HG03108 (cell line): Measurements from ENCODE around the gene BLM.
A peak's percentile ranks its signal among the peaks of the same experiment; 100 is the strongest.

ENCODE experiments used
- ATAC-seq: cut with Tn5 transposase; IDR thresholded peaks from one replicate; pipeline ENCODE4 v1.9.1; 2021; ENCODE audit warnings: moderate library complexity; ENCODE audit not compliant: unreplicated experiment

The BLM gene

DNA sequence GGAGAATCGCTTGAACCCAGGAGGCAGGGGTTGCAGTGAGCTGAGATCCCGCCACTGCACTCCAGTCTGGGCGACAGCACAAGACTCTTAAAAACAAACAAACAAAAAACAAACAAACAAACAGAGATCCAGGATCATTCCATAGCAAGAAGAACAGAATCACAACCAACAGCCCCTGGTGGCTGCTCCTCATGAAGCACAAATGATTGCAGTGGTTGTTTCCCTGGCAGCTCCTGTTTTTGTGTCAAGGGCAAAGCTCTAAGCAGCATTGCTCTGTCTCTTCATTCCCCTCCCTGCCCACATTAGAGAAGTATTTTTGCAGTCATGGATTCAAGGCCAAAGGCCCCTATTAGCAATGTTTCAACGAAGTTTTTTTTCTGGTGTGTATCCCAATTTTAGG is 25.8 kb upstream of the BLM start:
- no peak for ATAC-seq

DNA sequence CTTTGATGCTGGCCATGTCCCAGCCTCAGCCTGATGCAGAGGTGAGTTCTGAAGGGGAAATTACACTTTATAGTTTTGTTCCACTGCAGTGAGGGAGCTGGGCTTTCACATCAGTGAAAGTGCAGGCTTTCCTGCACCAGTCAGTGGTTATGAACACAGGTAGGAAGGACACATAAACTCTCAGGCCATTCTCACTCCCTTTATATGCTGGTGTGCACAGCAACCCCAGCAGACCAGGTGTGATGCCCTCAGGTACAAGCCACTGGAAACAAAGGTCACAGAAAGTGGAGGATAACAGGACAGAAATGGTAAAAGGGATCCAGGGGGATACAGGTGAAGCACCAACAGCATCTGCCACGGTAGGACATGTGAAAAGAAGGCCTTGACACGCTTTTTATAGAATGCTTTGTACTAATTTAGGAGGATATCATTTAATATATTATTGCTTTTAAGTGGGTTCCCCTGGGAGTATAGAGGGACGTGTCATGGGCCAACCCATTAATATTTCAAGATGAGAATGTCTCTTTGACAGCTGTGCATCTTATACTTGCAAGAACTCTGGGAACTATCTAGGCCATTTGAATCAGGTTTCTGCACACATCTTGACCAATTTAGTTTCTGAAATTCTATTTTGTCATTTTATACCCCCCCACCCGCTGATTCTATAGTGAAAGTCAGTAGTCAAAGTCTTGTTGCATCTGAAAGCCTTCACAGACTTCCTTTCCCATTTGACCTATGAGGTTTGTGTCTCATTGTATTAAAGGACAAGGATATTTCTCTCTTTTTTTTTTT is 25.0 kb upstream of the BLM start:
- ATAC-seq: peak; percentile 50

DNA sequence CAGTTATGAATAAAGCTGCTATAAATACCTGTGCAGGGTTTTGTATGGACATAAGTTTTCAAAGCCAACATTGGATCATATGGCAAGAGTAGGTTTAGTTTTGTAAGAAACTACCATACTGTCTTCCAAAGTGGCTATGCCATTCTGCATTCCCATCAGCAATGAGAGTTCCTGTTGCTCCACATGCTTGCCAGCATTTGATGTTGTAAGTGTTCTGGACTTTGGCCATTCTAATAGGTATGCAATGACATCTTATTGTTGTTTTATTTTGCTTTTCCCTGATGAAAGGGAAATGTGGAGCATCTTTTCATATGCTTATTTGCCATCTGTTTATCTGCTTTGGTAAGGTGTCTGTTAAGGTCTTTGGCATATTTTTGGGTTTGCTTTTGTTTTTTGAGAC is 22.2 kb upstream of the BLM start:
- no peak for ATAC-seq

DNA sequence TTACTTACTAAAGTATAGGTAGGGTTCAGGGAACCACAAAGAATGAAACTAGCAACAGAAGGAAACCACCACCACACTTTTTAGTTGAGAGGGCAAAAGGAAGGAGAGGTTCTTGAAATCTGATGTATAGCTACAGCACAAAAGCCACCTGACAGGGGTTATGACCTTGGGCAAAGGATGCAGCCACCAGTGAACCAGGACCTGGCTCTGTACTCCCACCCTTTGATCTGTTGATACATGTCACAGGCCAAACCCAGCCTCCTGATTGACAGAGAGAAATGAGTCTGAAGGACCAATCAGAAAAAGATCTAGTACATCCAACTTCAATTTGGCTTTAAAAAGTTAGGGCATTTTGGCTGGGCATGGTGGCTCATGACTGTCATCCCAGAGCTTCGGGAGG is 20.0 kb upstream of the BLM start:
- no peak for ATAC-seq

DNA sequence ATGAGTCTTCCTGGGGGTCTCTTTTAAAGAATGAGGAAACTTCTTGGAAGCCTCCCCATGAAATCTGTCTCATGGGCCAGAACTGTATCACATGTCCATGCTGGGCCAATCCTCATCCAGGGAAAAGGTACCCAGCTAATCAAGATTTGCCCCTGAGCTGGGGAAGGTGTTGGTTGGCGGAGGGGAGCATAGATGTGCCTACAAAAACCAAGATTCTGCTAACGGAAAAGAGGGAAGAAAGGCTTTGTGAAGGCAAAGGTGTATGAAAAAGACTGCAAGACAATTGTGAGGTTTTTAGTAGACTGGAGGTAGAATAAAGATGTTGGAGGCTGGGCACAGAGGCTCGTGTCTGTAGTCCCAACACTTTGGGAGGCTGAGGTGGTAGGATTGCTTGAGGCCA is 18.5 kb upstream of the BLM start:
- ATAC-seq: no peak

DNA sequence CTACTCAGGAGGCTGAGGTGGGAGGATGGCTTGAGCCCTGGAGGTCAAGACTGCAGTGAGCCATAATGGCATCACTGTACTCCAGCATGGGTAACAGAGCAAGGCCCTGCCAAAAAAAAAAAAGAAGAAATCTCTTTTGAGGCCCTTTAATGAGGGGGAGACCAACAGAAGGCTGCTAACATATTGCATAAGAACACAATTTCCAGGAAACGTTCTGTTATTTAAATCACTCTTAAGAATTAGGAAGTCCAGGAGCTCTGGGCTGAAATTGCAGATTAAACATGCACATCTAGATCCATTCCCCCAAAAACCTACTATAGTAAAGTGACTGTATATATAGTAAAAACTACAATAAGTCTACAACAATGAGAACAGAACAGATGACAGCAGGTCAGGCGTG is 16.1 kb upstream of the BLM start:
- no peak for ATAC-seq

DNA sequence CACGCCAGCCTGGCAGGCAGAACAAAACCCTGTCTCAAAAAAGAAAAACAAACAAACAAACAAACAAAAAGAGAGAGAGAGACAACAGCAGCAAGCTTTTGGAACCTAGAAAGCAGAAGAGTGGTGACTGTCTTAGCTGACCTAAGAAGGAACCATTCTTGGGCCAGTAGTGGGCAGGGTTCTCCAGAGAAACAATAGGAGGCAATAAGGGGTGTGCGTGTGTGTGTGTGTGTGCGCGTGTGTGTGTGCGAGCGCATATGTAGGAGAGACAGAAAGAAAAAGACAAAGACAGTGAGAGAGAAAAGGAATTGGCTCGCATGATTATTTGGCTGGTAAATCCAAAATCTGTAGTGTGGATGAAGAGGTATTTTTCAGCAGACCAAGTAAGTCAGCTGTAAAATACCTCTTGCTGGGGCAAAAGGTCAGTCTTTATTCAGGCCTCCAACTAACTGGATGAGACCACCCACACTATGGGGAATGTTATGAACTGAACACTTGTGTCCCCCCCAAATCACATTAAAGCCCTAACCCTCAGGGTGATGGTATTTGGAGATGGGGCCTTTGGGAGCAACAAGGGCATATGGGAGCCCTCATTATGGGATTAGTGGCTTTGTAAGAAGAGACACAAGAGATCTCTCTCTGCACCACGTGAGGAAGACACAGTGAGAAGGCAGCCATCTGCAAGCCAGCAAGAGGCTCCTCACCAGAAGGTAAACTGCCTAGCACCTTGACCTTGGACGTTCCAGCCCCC is 15.1 kb upstream of the BLM start:
- no peak for ATAC-seq

DNA sequence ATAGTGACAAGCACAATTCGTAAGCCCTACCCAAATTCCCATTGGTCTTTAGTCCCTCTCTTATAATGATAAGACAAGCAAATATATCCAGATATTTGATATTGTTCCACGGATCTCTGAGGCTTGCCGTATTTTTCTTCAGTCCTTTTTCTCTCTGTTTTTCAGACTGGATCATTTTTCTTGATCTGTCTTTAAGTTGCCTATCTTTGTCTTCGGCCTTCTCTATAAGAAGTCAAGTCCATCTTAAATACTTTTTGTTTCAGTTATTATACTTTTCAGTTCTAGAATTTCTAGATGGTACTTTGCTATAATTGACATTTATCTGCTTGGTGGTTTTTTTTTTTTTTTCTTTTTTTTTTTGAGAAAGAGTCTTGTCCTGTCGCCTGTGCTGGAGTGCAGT is 13.7 kb upstream of the BLM start:
- no peak for ATAC-seq

DNA sequence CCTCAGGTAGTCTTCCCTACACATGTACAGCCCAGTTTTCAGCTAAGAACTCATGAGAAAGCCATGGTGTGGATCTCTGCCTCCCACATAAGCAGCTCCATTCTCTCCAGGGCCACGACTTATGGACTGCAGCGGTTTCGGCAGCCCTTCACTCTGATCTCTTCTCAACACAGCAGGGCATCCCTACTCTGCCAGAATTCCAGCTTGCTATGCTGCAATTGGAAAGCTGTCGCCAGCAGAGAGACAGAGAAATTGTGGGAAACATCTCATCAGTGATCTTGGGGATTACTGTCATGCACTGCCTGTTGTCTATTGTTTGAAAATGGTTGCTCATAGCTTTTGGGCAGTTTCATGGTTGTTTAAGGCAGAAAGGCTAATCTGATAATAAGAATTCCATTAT is 11.9 kb upstream of the BLM start:
- no peak for ATAC-seq

DNA sequence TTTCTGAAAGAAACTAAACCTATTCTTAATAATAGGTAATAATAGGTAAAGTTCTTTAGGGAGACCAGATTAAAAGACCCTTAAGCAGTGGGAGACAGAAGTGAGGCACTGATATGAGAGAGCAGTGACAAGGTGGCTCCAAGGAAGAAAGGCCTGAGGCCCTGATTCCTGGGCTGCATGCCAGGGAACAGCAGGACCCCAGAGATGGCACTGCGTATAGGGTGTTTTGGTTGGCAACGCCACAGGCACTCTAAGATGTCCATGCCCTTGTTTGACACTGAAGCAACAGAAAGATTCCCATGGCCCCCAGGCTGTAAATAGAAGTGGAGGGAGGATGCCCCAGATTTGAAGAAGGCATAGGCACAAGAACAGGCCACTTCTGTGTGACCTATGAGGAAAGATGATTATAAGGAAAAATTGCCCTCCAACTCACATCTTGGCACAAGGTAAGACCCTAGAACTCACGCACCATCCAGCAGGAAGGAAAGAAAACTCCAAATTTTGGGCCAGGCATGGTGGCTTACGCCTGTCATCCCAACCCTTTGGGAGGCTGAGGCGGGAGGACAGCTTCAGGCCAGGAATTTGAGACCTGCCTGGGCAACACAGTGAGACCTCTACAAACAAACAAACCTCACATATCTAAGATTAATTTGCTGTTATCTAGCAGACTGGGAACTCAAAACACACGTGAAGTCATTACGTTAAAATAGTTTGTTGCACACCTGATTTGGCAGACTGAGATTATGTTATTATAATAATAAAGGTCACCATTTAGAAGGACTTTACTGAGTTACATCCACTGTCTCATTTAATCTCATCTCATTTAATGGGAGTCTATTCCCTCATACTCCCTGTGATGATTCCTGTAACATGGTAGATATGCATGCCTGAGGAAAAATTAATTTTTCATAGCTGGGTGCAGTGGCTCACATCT is 10.5 kb upstream of the BLM start:
- no peak for ATAC-seq

DNA sequence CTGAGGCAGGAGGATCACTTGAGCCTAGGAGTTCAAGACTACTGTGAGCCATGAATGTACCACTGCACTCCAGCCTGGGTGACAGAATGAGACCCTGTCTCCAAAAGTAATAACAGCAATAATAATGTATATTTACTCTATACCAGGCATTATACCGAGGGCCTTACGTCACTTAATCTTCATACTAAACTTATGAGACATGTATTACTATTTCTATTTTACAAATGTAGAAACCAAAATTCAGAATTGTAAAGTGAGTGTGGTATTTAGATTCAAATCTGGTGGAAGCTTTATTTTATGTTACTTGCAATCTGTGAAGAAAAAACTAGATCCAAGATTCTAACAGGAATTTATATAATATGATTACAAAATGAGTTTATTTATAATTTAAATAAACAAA is 9.7 kb upstream of the BLM start:
- ATAC-seq: no peak

DNA sequence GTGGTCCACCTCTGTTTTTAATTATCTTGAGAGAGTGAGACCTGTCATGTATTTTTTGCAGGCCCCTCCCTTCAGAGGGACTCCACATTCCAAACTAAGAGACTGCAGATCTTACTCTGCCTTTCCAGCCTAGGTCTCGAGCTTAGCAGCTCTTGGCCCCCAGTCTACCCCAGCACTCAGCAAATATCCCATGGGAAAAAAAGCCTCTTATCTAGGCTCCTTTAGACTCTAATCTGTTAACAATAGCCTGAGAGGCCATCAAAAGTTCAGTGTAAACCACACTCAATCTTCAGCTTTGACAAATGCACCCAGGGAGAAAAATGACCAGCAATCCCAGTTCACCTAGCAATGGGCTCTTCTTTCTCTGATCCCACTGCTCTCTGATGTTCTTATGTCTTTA is 8.6 kb upstream of the BLM start:
- ATAC-seq: no peak

DNA sequence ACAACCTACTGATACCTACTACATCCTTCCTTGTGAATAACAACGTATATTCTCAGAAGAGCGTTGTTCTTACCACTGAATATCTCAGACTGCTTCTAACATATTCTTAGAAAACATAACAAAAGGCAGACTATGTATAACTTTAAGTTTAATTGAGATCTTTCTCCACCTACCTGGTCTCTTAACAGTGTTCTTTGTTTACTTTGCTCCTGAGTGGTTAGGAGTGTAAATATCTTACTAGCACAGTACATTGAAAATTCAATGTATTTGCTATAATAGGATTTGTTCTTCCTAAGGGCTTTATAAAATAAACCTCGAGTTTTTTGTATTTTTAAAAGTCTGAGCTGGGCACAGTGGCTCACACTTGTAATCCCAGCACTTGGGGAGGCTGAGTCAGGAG is 7.9 kb upstream of the BLM start:
- no peak for ATAC-seq

DNA sequence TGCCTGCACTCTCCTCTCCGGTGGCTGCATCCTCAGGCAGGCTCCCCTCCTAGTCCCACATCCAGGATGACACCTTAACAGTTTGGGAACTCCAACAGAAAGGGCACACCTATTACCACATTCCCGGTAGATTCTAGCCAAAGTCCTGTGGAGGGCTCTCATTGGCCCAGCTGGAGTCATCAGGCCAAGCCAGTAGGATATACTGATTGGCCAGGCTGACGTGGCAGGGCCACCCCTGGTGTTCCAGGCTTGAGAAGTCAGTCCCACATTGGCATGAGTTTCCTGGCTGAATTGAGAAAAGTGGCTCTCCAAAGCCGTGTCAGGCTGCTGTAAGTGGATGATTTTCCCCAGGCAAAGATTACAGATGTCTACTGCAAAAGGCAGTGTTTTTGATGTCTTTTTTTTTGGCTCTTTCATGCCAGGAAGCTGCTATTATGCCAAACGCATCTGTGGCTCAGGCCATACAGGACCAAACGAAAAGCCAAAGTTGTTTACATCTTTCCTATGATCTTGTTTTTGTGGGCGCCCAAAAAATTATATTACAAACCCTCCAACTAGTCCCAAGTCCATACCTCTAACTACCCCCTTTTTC is 6.6 kb upstream of the BLM start:
- no peak for ATAC-seq

DNA sequence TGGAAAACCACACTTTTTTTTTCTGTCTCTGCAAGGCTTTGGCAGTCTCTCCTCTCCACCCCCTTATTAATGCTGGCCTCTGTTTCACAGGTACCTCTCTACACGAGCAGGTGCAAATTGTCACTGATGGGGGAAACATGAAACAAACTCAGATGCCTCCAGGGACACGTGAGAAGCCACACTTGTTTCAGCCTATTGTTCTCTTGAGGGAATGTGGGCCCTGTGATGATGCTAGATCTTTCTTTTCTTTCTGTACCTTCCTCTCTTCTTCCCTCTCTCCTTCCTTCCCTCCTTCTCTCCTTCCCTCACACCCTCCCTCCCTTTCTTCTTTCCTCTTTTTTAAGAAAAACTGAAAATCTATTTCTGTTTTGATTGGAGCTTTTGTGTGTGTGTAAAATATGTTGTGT is 5.7 kb upstream of the BLM start:
- ATAC-seq: no peak

DNA sequence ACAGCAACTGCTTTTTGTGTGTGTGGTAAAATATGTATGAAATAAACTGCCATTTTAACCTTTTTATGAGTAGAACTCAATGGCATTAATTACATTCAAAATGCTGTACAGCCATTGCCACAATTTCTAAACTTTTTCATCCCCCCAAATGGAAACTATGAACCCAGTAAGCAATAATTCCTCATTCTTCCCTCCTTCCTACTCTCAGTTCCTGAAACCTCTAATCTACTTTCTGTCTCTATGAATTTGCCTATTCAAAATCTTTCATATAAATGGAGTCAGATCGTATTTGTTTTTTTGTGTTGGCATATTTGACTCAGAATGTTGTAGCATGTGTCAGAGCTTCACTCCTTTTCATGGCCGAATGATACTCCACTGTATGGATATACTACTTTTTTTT is 5.3 kb upstream of the BLM start:
- ATAC-seq: no peak

DNA sequence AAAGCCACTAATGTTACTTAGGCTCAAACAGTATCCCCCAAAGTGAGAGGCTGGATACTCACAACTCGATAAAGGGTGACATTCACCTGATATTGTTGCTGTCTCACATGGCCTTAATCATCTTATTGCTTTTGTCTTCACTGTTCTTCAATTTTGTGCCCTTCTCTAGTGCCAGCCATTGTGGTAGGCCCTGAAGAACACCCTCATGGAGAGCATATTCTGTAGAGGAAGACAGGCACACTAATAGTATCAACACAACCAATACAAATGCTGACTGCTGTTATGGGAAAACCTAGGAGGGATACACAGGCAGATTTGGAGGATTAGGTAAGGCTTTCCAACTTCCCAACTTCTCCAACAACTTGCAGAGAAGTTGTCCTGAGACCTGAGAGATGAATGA is 4.1 kb upstream of the BLM start:
- no peak for ATAC-seq

DNA sequence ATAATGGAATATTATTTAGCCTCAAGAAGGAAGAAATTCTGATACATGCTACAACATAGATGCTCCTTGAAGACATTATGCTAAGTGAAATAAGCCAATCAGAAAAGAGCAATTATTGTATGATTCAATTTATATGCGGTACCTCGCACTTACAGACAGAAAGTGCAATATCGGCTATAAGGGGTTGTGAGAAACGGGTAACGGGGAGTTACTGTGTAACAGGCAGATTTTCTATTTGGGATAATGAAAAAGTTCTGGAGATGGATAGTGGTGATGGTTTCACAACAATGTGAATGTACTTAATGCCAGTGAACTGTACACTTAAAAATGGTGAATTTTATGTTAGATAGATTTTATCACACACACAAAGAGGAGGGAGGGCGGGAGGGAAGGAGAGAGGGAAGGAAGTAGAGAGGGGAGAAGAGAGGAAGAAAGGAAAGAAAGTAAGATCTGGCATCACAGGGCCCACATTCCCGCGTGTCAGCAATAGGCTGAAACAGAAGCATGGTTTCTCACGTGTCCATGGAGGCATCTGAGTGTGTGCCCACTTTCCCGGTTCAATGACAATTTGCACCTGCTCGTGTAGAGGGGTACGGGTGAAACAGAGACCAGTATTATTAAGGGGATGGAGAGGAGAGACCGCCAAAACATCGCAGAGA is 700 bp upstream of the BLM start:
- ATAC-seq: no peak

DNA sequence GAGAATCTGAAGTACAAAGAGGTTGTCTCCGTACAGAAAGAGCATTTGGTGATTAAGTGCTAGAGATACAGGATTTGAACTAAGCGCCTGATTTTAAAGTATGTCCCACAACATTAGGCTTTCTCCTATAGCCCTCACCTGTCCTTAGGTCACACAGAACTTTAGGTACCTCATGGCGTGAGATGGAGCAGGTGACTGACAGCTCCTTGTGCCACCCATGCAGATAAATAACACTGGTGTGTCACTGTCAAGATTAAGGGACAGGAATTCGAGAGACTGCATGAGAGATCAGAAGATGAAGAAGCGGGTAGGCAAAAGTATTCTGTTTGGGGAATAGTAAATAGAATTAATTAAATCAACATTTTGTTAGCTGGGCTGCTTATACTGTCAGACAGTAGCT is 1.1 kb downstream of the BLM start:
- ATAC-seq: no peak

DNA sequence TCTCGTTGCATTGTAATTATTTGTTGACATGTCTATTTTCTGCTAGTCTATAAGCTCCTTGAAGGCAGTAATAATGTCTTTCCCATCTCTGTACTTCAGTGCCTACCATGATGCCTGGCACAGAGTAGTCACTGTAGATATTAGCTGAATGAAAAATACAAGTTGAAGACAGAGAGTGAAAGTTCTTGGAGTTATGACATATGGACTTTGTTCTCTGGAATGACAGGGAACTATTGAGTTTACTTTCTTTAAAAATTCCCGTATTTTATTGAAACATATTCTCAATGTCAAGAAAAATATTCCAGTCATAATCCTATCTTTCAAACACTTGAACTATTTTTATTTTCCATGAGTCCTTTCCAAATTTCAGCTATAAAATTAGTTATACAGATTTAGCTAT is 3.0 kb downstream of the BLM start:
- ATAC-seq: no peak

DNA sequence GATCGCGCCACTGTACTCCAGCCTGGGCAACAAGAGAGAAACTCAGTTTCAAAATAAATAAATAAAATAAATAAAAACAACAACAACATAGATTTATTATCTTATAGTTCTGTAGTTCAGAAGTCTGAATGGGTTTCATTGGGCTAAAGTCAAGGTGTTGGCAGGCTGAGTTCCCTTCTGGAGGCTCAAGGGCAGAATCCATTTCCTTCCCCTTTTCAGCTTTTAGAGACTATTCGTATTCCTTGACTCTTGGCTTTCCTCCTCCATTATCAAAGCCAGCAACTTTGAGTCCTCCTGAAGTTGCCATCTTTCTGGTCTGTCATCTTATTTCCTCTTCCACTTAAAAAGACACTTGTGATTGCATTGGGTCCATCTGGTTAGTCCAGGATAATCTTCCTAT is 12.1 kb downstream of the BLM start:
- ATAC-seq: no peak
